HCT116 (cell line): ENCODE data around the gene B3GALT6.

ENCODE experiments used
- CEBPB ChIP-seq: IDR thresholded peaks from 2 replicates; pipeline ENCODE4 v1.6.1; 2012; ENCODE audit warnings: low read depth
- EZH2 ChIP-seq: fragments of 200-600 bp; sonication (generic); IDR thresholded peaks from 2 replicates; pipeline ENCODE4 v1.6.1; 2017; ENCODE audit warnings: antibody characterized with exemption, mixed run types
- POLR2A ChIP-seq: IDR thresholded peaks from 2 replicates; pipeline ENCODE4 v1.7.0; 2011; ENCODE audit warnings: borderline replicate concordance; ENCODE audit not compliant: insufficient read depth, insufficient read length; ENCODE audit errors: extremely low read depth
- POLR2AphosphoS5 ChIP-seq: IDR thresholded peaks from 2 replicates; pipeline ENCODE4 v1.6.1; 2011; ENCODE audit warnings: mild to moderate bottlenecking, low read depth, low read length, moderate library complexity
- YY1 ChIP-seq: IDR thresholded peaks from 2 replicates; pipeline ENCODE4 v1.6.1; 2011; ENCODE audit warnings: low read length, low read depth, moderate library complexity, mild to moderate bottlenecking; ENCODE audit not compliant: insufficient replicate concordance; ENCODE audit errors: extremely low read depth
- ZFX ChIP-seq: fragments of 450-650 bp; IDR thresholded peaks from 2 replicates; pipeline ENCODE4 v1.6.1; 2017
- TF ChIP-seq, protein P1 (sequence below), 3 experiments: fragments of 200-600 bp in 1 of 3; sonication (generic) in 1 of 3; IDR thresholded peaks in 2 of 3; conservative IDR thresholded peaks in 1 of 3; 2 replicates each; pipeline ENCODE4 v1.5.1; 2012 to 2017; ENCODE audit warnings: low read depth in 2 of 3, low read length in 2 of 3, antibody characterized with exemption in 1 of 3, borderline replicate concordance in 1 of 3, control low read depth in 1 of 3, mild to moderate bottlenecking in 1 of 3, mixed read lengths in 1 of 3, mixed run types in 1 of 3, moderate library complexity in 1 of 3; ENCODE audit not compliant: insufficient read depth in 1 of 3
- TF ChIP-seq, protein P2 (sequence below): IDR thresholded peaks from 2 replicates; pipeline ENCODE4 v1.6.1; 2012; ENCODE audit warnings: low read depth

DNA sequence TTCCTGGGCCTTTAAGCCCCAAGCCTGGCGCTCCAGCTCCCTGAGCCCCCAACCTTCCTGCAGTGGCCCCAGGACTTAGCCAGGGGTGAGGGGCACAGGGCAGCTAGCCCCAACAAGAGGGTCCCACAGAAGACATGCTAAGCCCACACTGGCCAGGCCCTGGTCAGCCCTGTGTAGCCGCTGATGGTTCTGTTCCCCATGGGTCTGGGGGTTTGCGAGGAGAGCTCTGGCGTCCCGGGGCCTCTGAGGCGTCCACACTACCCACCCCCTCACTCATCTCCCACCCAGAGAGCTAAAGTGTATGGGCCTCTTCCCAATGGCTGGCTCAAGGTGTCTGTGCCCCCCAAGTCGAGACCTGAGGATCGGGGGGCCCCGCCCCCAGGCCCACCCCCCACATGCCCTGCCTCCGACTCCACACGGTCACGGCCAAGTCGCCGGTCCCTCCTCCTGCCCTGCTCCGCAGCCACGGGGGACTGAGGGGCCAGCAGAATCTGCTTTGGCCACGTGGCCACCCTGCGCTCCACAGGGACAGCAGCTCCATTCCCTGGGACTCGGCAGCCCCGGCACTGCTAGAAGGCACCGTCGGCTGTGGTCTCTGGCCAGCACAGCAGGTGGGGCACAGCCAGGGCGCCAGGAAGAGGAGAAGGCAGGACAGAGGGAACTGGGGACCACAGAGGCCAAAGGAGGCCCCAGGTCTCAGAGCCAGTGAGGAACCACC is 33.5 kb upstream of the B3GALT6 start:
- TF ChIP-seq, protein P1, sequence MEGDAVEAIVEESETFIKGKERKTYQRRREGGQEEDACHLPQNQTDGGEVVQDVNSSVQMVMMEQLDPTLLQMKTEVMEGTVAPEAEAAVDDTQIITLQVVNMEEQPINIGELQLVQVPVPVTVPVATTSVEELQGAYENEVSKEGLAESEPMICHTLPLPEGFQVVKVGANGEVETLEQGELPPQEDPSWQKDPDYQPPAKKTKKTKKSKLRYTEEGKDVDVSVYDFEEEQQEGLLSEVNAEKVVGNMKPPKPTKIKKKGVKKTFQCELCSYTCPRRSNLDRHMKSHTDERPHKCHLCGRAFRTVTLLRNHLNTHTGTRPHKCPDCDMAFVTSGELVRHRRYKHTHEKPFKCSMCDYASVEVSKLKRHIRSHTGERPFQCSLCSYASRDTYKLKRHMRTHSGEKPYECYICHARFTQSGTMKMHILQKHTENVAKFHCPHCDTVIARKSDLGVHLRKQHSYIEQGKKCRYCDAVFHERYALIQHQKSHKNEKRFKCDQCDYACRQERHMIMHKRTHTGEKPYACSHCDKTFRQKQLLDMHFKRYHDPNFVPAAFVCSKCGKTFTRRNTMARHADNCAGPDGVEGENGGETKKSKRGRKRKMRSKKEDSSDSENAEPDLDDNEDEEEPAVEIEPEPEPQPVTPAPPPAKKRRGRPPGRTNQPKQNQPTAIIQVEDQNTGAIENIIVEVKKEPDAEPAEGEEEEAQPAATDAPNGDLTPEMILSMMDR (IDR thresholded peaks at IDR 0.05 in 2 of 3, conservative IDR thresholded peaks at IDR 0.05 in 1 of 3; ENCODE audit: borderline replicate concordance in 1 of 3, insufficient read depth in 1 of 3, low read depth in 2 of 3, low read length in 2 of 3), result no peak
- TF ChIP-seq, protein P2, sequence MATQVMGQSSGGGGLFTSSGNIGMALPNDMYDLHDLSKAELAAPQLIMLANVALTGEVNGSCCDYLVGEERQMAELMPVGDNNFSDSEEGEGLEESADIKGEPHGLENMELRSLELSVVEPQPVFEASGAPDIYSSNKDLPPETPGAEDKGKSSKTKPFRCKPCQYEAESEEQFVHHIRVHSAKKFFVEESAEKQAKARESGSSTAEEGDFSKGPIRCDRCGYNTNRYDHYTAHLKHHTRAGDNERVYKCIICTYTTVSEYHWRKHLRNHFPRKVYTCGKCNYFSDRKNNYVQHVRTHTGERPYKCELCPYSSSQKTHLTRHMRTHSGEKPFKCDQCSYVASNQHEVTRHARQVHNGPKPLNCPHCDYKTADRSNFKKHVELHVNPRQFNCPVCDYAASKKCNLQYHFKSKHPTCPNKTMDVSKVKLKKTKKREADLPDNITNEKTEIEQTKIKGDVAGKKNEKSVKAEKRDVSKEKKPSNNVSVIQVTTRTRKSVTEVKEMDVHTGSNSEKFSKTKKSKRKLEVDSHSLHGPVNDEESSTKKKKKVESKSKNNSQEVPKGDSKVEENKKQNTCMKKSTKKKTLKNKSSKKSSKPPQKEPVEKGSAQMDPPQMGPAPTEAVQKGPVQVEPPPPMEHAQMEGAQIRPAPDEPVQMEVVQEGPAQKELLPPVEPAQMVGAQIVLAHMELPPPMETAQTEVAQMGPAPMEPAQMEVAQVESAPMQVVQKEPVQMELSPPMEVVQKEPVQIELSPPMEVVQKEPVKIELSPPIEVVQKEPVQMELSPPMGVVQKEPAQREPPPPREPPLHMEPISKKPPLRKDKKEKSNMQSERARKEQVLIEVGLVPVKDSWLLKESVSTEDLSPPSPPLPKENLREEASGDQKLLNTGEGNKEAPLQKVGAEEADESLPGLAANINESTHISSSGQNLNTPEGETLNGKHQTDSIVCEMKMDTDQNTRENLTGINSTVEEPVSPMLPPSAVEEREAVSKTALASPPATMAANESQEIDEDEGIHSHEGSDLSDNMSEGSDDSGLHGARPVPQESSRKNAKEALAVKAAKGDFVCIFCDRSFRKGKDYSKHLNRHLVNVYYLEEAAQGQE, result no peak
- TF ChIP-seq CEBPB (no peak), POLR2A (no peak), EZH2 (no peak), POLR2AphosphoS5 (no peak), ZFX (no peak), YY1 (no peak)
